Stimulated activated CD8-positive, alpha-beta memory T cell treated with anti-CD3 and anti-CD28 coated beads, Interleukin-15, amount 100 ng/mL, for 24 hours (primary cell): ENCODE measurements around the gene TYW1.
"Not testable (repeated sequence)": the region's sequence is repeated elsewhere in the genome, so short reads cannot be mapped to it uniquely, and the experiment has no call there.

Source experiments
- DNase-seq: peaks from one replicate; pipeline ENCODE4 v3.0.0-alpha.2; 2020; ENCODE audit warnings: low read depth

The TYW1 gene

DNA sequence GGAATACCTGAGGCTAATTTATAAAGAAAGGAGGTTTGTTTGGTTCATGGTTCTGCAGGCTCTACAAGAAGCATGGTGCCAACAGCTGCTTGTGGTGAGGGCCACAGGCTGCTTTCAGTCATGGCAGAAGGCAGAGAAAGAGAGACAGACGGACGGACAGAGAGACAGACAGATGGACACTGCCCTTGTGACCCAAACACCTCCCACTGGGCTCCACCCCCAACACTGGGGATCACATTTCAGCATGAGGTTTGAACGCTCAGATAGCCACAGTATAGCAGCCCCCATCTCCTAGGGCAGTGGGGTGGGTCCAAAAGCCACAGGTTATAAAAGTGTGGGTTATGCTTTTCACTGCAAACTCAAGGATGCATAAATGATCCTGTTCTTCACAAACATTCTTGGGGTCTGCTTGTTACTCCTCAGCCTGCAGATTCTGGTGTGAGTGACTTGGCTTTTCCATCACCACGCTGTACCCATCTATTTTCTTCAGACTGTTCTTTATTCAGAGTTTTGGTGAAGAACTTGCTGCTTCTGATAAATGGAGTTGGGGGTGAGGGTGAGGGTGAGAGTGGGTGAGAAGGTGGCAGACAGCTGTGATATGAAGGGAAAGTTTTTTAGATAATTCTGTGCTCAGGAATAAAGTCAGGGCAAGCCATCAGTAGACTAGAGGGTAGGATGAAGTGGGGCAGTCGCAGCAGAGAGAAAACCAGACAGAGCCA lies 194.5 kb downstream of the TYW1 start:
- DNase-seq: not testable (repeated sequence)

DNA sequence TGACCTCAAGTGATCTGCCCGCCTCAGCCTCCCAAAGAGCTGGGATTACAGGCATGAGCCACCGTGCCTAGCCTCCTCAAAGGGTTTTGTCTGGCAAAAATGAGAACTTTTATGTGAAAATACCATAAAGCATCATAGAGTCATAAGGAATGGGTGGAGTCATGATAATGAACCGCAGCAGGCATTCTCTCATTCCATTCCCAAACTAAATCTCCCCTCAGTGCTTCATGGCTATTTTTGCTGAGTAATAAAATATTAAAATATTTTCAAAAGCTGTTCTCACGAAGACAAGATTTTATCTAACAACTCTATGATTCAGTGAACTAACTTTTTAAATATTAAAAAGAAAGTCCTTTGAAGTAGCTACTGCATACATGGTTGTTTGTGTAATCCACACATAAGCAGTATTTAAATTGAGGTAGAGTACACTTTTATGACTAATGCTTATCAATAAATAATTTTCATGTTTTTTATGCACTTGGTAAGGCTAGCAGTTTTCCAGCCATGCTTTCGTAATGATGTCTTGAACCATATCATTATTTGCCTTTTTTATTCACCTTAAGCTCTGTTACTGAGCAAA lies 195.6 kb downstream of the TYW1 start:
- DNase-seq: not testable (repeated sequence)

DNA sequence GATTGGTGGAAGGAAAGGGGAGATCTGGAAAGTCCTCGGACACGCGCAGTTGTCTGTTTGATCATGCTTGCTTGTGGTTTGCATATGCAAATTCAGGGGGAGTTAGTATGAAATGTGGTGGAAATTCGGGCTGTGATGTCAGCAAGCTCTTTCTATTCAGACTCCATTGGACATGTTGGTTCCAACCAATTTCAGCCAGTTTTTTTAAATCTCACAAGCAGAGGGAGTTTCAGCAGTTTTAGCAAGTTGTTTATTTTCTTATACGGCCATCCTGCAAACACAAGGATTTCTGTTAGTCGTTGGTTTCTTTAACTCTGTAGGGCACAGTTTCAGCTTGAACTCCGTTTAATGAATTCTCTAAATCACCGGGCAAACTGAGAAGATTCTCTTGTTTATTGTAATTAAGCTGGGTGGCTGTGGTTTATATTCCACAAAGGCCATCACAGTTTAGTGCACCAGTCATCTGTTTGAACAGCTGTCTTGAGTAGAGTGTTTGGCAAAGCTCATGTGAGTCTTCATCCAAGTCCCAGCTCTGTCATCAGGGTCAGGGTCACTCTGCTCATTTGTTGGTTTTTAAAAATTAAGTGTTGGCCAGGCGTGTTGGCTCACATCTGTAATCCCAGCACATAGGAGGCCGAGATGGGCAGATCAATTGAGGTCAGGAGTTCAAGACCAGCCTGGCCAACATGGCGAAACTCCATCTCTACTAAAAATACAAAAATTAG lies 196.4 kb downstream of the TYW1 start:
- not testable (repeated sequence) for DNase-seq

DNA sequence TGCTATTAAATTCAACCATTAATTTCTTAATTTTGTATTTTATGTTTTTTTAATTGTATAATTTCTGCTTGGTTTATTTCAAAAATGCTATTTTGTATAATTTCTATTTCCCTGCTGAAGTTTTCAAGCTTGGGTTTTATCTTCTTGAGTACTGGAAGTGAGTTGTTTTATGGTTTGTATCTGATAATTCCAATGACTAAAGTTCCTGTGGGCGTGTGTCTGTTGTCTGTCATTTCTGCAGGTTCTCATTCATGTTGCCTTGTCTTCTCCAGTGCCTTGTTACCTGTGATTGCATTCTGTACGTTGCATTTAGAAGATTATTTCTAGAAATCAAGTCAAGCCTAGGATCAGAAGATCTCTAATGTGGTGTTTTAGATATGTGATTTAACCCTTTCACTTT lies 199.5 kb downstream of the TYW1 start:
- not testable (repeated sequence) for DNase-seq

DNA sequence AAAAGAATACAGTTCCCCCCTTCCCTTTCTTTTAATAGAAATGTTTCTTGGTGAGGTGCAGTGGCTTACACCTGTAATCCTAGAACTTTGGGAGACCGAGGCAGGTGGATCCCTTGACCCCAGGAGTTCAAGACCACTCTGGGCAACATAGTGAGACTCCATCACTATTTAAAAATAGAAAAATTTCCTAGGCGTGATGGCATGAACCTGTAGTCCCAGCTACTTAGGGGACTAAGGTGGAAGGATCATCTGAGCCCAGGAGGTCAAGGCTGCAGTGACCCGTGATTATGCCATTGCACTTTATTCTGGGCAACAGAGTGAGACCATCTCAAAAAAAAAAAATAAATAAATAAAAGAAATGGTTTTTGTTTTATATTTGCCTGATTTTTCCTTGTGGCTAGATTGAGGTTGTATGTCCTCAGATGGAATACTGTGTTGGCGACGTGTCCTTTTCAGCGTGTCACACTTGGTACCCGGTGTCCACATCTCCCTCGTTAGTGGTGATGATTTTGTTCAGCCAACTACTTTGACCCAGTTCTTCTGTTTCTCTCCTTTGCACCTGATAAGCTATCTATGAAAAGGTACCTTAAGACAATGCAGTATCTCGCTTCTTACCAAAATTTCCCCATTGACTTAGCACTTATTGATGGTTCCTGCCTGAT lies 202.4 kb downstream of the TYW1 start:
- DNase-seq: not testable (repeated sequence)

DNA sequence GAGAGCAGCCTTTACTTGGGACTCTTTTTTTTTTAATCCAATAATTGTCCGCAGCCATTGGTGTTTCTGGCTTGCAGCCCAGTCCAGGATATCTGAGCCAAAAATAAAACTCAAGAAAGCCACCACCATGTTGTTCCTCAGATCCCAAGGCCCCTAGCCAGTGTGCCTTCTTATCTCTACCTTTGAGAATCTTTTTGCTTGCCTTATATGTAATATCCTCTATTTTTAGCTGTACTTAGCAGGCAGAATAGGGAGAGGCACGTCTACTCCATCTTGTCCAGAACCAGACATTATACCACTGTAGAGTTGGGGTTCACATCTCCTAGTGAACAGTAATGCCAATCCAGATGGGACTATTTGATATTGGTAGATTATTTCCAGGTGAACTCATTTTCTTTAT lies 209.1 kb downstream of the TYW1 start:
- not testable (repeated sequence) for DNase-seq

DNA sequence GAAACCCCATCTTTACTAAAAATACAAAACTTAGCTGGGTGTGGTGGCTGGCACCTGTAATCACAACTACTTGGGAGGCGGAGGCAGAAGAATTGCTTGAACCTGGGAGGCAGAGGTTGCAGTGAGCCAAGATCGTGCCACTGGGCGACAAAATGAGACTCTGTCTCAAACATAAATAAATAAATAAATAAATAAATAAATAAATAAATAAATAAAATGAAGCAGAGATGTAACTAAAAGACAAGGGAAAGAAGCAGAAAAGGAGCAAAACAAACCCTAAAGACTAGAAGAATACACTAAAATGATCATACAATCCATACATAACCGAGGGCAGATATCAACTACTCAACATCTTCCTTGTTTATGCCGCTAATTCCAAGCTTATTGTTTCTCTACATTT lies 209.8 kb downstream of the TYW1 start:
- DNase-seq: no peak

DNA sequence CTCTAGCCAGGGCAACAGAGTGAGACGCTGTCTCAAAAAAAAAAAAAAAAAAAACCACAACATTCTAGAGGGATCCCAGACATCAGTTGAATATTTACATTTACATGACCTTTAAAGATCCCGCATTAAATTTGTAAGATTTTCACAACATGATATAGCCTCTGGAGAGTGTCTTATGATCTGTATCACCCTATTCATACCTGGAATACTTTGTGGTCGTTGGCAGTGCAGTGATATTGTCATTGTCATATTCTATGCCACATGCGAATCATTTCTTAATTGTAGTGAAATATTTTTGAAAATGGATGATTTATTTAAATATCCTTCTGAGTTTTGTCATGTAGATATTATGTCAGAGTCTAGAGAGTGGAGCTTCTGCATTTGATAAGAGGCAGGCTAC lies 212.0 kb downstream of the TYW1 start:
- DNase-seq: not testable (repeated sequence)

DNA sequence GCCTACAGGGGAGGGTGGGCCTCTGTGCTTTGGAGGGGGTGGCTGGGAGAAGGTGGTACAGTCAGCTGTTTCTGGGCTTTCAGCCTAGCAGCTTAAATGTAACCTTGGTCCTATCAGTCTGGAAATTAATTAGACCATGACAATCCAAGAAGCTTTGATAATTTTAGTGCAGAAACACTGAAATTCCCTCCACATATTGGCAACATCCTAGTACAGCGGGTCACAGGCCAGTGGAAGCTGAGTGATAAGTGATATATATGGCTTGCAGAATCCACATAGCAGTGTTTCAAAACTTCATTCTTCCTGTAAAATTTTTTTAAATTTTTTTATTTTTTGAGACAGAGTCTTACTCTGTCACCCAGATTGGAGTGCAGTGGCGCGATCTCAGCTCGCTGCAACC lies 212.6 kb downstream of the TYW1 start:
- no peak for DNase-seq

DNA sequence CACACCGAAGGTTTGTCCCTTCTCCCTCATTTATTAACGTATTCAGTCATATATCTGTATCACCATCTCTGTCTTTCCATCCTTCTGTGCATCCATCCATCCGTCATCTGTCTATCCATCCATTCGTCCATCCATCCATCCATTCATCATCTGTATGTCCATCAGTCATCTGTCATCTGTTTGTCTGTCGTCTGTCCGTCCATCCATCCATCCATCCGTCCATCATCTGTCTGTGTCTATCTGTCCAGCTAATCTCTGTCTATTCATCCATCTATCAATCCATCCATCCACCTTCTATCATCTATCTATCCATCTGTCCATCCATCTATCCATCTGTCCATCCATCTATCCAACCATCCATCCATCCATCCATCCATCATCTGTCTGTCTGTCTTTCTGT lies 213.9 kb downstream of the TYW1 start:
- DNase-seq: no peak

DNA sequence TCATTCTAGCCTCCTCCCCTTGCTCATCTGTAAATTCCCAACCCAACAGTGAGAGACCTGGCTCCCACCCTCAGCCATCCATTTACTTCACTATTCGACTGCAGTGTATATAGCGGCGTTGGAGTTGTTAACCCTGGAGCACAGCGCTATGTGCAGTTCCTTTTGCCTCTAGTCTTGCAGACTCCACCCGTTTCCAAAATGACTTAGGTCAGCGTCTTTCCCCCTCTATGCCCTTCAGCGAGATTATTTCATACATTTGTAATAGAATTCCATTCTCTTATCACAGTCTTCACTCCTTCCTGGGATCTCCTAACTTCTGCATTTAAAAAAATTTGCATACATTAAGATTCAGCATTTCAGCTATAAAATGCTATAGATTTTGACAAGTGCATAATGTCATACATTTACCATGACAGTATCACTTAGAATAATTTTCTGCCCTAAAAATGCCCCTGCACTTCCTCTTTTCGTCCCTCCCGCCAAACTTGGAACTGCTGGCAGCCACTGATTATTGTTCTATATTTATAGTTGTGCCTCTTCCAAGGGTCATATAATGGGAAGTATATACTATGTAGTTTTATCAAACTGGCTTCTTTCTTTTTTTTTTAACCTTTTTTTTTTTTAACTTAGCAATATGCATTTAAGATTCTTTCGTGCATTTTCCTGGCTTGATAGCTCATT lies 215.2 kb downstream of the TYW1 start:
- not testable (repeated sequence) for DNase-seq

DNA sequence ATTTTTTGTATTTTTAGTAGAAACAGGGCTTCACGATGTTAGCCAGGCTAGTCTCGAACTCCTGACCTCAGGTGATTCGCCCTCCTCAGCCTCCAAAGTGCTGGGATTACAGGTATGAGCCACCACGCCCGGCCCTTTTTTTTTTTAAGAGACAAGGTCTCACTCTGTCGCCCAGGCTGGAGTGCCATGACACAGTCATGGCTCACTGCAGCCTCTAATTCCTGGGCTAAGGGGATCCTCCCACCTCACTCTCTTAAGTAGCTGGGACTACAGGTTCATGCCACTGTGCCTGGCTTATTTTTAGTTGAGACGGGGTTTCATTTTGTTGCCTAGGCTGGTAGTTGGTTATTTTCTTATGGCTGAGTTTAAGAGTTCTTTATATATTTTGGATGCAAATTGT lies 216.4 kb downstream of the TYW1 start:
- DNase-seq: not testable (repeated sequence)

DNA sequence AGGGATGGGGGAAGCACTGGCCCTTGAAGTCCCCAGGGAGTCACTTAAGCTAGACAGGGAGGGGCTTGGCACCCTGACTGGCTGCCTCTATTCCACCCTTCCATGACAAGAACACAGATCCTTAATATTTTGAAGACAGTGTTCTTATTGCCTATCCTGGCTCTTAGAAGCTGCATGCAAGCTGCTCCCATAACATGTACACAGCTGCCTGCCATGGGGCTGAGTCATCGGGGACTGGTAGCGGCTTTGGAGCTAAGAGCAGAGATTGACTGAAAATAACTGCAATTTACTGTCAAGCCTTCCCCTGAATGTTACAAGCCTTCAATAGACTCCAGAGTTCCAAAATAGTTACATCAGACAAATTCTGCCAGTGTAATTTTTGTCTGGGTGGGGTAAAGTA lies 226.9 kb downstream of the TYW1 start:
- not testable (repeated sequence) for DNase-seq

DNA sequence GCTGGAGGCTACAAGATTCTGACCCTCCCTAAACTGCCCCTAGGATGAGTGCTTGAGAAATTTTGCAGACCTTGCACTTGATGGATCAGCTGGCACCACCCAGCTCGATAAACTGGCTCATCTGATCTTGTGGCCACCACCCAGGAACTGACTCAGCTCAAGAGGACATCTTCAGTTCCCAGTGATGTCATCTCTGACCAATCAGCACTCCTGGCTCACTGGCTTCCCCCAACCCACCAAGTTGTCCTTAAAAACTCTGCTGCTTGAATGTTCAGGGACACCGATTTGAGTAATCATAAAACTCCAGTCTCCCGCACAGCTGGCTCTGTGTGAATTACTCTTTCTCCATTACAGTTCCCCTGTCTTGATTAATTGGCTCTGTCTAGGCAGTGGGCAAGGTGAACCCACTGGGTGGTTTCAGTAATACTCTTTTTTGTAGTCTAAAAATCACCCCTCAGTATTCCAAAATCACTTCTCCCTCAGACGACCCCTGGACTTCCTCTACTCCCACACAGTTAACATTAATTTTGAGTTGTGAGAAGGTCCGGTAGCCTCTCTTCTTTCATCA lies 229.8 kb downstream of the TYW1 start:
- DNase-seq: not testable (repeated sequence)

DNA sequence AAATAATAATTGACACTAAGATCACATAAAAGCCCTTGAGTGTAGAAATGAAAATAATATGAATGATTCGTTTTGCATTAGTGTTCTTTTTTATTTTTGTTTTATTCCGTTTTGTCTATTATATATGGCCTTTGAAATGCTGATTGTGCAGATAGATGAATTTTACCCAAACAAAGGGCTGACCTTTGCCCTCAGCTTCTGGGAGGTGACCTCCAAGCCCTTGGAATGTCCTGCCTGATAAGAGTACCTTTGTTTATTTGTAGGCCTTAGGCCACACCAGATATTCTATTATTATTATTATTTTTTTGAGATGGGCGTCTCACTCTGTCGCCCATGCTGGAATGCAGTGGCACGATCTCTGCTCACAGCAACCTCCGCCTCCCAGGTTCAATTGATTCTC lies 230.3 kb downstream of the TYW1 start:
- DNase-seq: not testable (repeated sequence)

DNA sequence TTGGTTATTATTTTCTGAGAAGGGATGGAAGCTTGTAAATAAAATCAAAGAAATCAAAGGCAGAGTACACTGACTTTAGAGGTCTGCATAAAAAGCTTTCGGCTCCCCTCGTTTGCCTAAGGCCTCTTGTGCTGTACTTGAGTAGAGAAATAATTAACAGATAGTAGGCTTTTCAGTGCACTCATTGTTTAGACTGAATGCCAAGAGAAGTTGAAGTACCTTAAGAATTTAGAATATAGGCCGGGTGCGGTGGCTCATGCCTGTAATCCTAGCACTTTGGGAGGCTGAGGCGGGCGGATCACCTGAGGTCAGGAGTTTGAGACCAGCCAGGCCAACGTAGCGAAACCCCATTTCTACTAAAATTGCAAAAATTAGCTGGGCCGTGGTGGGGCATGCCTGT lies 232.4 kb downstream of the TYW1 start:
- not testable (repeated sequence) for DNase-seq

DNA sequence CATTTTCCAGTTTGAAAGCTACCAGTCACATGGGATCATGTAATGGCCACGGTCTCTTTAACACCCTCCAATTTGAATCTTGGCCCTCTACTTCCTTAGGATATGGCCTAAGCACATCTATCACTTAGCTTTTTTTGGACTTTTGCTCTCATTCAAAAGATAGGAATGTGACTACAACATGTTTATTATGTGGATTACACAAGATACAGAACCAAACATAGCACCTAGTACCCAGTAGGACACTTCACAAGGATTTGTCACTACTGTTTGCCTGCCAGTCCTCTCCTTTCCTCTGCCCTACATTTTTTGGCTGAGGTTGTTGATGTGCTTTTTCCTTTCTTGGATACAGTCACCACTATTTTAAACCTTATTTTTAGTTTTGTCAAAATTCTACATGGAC lies 233.4 kb downstream of the TYW1 start:
- not testable (repeated sequence) for DNase-seq

DNA sequence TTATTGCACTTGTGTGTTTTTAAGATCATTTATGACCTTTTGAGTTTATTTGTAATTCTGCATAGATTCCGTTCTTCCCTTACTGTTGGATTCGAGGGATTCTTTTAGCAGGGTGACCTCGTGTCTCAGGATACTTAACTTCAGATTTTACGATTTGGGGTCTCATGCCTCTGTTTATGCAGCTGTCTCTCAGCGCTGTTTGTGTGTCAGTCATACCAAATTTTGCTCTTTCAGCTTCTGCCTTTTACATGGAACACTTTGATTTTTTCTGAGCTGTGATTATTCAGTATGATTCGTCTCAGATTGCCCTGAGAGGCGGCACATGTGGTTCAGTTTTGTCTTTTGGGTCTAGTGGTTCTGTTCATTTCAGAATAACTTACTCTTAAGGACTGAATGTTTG lies 236.9 kb downstream of the TYW1 start:
- not testable (repeated sequence) for DNase-seq

DNA sequence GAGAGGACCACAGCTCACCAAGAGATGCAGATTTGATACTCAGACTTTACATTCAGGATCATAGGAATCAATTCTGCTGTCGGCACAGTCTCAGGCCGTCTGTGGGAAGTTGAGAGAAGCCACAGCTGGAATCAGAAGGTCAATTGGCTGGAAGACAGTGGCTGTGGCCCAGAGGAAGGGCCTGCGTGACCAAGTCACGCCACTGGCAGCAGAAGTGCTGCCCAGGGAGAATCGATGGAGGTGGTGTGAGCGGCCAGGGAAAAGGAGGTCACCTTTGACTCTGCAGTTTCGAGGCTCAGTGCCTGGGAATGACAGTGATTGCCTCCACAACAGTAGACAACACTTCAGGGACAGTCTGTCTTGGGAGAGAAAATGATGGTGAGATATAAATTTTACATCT lies 239.6 kb downstream of the TYW1 start:
- not testable (repeated sequence) for DNase-seq

DNA sequence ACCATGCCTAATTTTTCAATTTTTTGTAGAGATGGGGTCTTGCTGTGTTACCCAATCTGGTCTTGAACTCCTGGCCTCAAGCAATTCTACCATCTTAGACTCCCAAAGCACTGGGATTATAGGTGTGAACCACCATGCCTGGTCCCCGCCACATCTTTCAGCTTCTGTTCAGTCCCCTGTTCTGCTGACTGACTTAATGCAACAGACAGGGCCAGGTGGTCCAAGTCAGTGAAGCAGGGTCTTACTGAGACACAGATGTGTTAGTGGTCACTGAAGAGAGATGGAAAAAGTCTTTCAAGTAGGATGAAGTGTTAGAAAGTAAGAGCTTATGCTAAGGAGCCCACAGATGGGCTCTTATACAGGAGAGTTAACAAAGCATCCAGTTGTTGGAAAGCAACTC lies 246.2 kb downstream of the TYW1 start:
- not testable (repeated sequence) for DNase-seq

DNA sequence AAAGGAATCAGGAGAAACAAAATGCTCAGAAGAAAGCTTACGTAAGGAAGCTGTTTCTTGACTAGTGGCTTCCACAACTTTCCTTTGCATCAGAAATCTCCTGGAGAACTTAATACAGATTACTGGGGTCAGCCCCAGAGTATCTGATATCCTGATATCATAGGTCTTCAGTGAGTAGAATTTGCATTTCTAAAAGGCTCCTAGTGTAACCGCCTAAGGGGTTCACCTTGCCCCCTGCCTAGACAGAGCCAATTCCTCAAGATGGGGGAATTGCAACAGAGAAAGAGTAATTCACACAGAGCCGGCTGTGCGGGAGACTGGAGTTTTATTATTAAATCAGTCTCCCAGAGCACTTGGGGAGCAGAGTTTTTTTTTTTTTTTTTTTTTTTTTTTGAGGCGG lies 251.7 kb downstream of the TYW1 start:
- not testable (repeated sequence) for DNase-seq
